Loucy (cell line): ENCODE data around the gene ADCY7.

Experiments
- H2AFZ ChIP-seq: fragments of 200-600 bp; sonication (generic); 2 replicates; pipeline ENCODE4 v1.6.0; 2016; ENCODE audit warnings: antibody characterized with exemption, mild to moderate bottlenecking, low read length, moderate library complexity
- H3F3A ChIP-seq: fragments of 200-600 bp; 2 replicates; pipeline ENCODE4 v1.6.0; 2016; ENCODE audit warnings: antibody characterized with exemption, low read depth, mild to moderate bottlenecking
- H3K27me3 ChIP-seq: fragments of 200-600 bp; sonication (generic); 2 replicates; pipeline ENCODE4 v1.6.1; 2014; ENCODE audit warnings: low read length, mild to moderate bottlenecking; ENCODE audit not compliant: insufficient read depth, poor library complexity, severe bottlenecking
- H3K36me3 ChIP-seq: fragments of 200-600 bp; sonication (generic); 2 replicates; pipeline ENCODE4 v1.6.1; 2016; ENCODE audit warnings: low read length; ENCODE audit not compliant: insufficient read depth
- H3K4me1 ChIP-seq: fragments of 200-600 bp; sonication (generic); 2 replicates; pipeline ENCODE4 v1.5.1; 2014; ENCODE audit warnings: low read length, mild to moderate bottlenecking; ENCODE audit not compliant: insufficient read depth, poor library complexity, severe bottlenecking
- H3K4me2 ChIP-seq: fragments of 200-600 bp; sonication (generic); 2 replicates; pipeline ENCODE4 v1.6.0; 2014; ENCODE audit warnings: antibody characterized with exemption, low read length, low read depth, mild to moderate bottlenecking; ENCODE audit not compliant: poor library complexity, severe bottlenecking
- H3K4me3 ChIP-seq: fragments of 200-600 bp; sonication (generic); 2 replicates; pipeline ENCODE4 v1.5.1; 2014; ENCODE audit warnings: low read length, mild to moderate bottlenecking, mixed read lengths; ENCODE audit not compliant: poor library complexity, severe bottlenecking
- H3K79me2 ChIP-seq: fragments of 200-600 bp; sonication (generic); 2 replicates; pipeline ENCODE4 v1.6.1; 2014; ENCODE audit warnings: low read length; ENCODE audit not compliant: insufficient read depth
- H3K9ac ChIP-seq: fragments of 200-600 bp; sonication (generic); 2 replicates; pipeline ENCODE4 v1.6.0; 2014; ENCODE audit warnings: mild to moderate bottlenecking, low read depth, low read length, moderate library complexity; ENCODE audit not compliant: poor library complexity, severe bottlenecking
- H3K9me2 ChIP-seq: fragments of 200-600 bp; sonication (generic); replicated peaks from 2 replicates; pipeline ENCODE4 v1.6.1; 2016; ENCODE audit warnings: low read depth, low read length, mixed read lengths
- H3K9me3 ChIP-seq: fragments of 200-600 bp; sonication (generic); 2 replicates; pipeline ENCODE4 v1.6.1; 2014; ENCODE audit warnings: mild to moderate bottlenecking, antibody characterized with exemption, low read length, low read depth; ENCODE audit not compliant: insufficient read depth
- H4K20me1 ChIP-seq: fragments of 200-600 bp; sonication (generic); 2 replicates; pipeline ENCODE4 v1.6.0; 2014; ENCODE audit warnings: antibody characterized with exemption, low read length, mild to moderate bottlenecking; ENCODE audit not compliant: insufficient read depth, poor library complexity, severe bottlenecking
- CTCF ChIP-seq: fragments of 200-600 bp; sonication (generic); conservative IDR thresholded peaks from 2 replicates; pipeline ENCODE4 v1.5.1; 2014; ENCODE audit warnings: mild to moderate bottlenecking, antibody characterized with exemption, low read length
- EZH2phosphoT487 ChIP-seq: fragments of 200-600 bp; IDR thresholded peaks from 2 replicates; pipeline ENCODE4 v1.6.1; 2018; ENCODE audit warnings: antibody characterized with exemption, mild to moderate bottlenecking, moderate library complexity, borderline replicate concordance

The ADCY7 gene

GRCh38 chr16:50301626-50302471 is 35.5 kb downstream of the ADCY7 start:
- H4K20me1 ChIP-seq = no peaks in the 10 kb centered on the region
- no peak overlapping the region for H3K9ac ChIP-seq
- H3K9me2 ChIP-seq = no peaks in the 10 kb centered on the region
- H3K27me3 ChIP-seq = no peaks in the 10 kb centered on the region
- H3K4me1 ChIP-seq = no peaks in the 10 kb centered on the region
- H2AFZ ChIP-seq = no peak overlapping the region
- no peaks in the 10 kb centered on the region for H3K9me3 ChIP-seq
- no peak overlapping the region for H3K4me2 ChIP-seq
- TF ChIP-seq EZH2phosphoT487 = no peak
- TF ChIP-seq CTCF = no peak
- H3K79me2 ChIP-seq = no peaks in the 10 kb centered on the region
- H3K4me3 ChIP-seq = no peak overlapping the region
- H3F3A ChIP-seq = no peaks in the 10 kb centered on the region
- H3K36me3 ChIP-seq = peaks cover 77% of the 10 kb centered on the region; the same call in 1 of the 2 replicates

GRCh38 chr16:50302472-50303005 is 36.2 kb downstream of the ADCY7 start:
- no peaks in the 10 kb centered on the region for H3K9me3 ChIP-seq
- H3K4me1 ChIP-seq = no peaks in the 10 kb centered on the region
- H3F3A ChIP-seq = no peaks in the 10 kb centered on the region
- no peaks in the 10 kb centered on the region for H3K27me3 ChIP-seq
- no peak overlapping the region for H3K9ac ChIP-seq
- H3K79me2 ChIP-seq = no peaks in the 10 kb centered on the region
- H2AFZ ChIP-seq = no peak overlapping the region
- H3K36me3 ChIP-seq = peaks cover 76% of the 10 kb centered on the region; the same call in 1 of the 2 replicates
- H3K4me2 ChIP-seq = no peak overlapping the region
- TF ChIP-seq EZH2phosphoT487 (no peak), CTCF (no peak)
- H3K4me3 ChIP-seq = no peak overlapping the region
- H4K20me1 ChIP-seq = no peaks in the 10 kb centered on the region
- H3K9me2 ChIP-seq = no peaks in the 10 kb centered on the region

- H3F3A ChIP-seq = no peaks in the 10 kb centered on the region
- H3K4me3 ChIP-seq = no peak overlapping the region
- H4K20me1 ChIP-seq = no peaks in the 10 kb centered on the region
- TF ChIP-seq EZH2phosphoT487 (no peak), CTCF (no peak)
- peaks cover 72% of the 10 kb centered on the region; the same call in 1 of the 2 replicates for H3K36me3 ChIP-seq
- no peaks in the 10 kb centered on the region for H3K79me2 ChIP-seq
- H3K9me2 ChIP-seq = no peaks in the 10 kb centered on the region
- H3K9ac ChIP-seq = no peak overlapping the region
- no peaks in the 10 kb centered on the region for H3K4me1 ChIP-seq
- H3K27me3 ChIP-seq = no peaks in the 10 kb centered on the region
- H2AFZ ChIP-seq = no peak overlapping the region
- H3K4me2 ChIP-seq = no peak overlapping the region
- H3K9me3 ChIP-seq = no peaks in the 10 kb centered on the region
These were observed 36.8 kb downstream of the ADCY7 start for GRCh38 chr16:50303041-50303604.
